Measurements from ENCODE around the gene POLQ.
A peak's percentile ranks its signal among the peaks of the same experiment; 100 is the strongest.
"Not testable (repeated sequence)": the region's sequence is repeated elsewhere in the genome, so short reads cannot be mapped to it uniquely, and the experiment has no call there.

POLQ gene

DNA sequence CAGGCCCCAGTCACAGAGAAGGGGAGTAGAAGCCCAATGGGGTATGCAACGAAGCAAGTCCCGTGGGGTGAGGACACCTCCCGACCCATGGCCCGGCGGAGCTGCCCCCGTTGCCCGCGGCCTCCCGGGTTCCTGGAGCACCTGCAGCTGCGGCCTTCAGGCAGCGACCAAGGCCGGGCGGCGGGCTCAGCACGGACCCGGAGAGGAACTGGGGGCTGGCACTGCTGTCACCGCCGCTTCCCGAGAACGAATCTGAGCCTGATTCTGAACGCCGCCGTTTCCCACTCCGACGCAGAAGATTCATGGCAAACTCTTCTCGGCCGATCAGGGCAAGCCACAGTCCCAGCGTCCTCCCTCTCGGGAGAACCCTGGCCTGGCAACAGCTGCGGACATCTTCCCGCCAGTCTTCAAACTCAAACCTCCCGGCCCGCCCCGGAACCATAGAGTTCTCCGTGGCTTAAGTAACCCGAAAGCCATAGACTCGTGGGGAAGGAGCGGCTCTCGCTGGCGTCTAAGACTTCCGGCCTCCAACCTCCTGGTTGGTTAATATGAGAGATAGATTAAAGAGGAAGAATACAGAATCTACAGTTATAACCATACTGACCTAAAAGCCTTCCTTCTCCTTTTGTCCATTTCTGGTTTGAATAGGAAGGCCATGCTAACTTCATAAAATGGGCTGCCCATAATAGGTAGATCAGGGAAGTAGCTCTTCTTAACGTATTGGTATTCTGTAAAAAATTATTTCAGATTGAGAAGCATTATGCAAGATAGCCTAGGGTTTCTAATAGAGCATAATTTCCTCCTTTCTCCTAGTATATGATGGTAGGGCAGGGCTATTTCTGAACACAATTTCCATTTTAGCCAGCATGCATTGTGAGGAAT lies at the start of gene POLQ:
Gene POLQ, minus strand, starts transcription at position 415 of the 882 bp plus-strand sequence. Its CDS starts 111 bp downstream, at position 304.
- DNase-seq (ENCODE audit: low spot score in 2 of 2), result peak; percentile 74 to 82
- no peaks in the 10 kb centered on the region for H3K9me3 Mint-ChIP-seq
- H3K4me1 Mint-ChIP-seq, result peaks cover 19% of the 10 kb centered on the region
- peaks cover 10% of the 10 kb centered on the region for H3K36me3 Mint-ChIP-seq (ENCODE audit: insufficient read depth)
- peak; percentile 99 for ATAC-seq (replicated peaks; ENCODE audit: extremely low read depth, poor library complexity, severe bottlenecking)
- H3K4me3 Mint-ChIP-seq, result peak within 1 kb of the TSS; percentile 86
- H3K27ac Mint-ChIP-seq (ENCODE audit: low read depth), result peak within 1 kb of the TSS; percentile 83
- no peaks in the 10 kb centered on the region for H3K27me3 Mint-ChIP-seq

DNA sequence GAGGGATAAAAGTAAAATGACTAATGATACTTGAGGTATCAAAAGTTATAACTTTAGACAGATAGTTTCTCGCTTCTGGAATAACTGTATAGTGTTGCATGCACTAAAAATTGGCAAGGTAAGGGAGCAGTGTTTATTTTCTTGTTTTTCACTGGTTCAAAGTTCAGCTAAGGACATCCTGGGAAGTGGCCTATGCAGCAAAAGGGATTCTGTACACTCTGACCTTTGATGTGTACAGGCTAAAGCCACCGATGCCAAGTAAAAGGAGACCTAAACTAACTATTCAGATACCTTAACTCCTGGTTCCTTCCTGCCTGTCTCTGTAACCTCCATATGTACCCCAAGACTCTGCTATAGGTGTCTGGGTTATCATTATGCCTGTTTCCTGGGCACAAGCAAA lies 49.1 kb upstream of the POLQ start:
- Mint-ChIP-seq H3K27me3 (peaks cover 9% of the 10 kb centered on the region), H3K27ac (ENCODE audit: low read depth) (no peak overlapping the region), H3K36me3 (ENCODE audit: insufficient read depth) (no peaks in the 10 kb centered on the region), H3K4me3 (no peak overlapping the region), H3K4me1 (no peaks in the 10 kb centered on the region), H3K9me3 (no peaks in the 10 kb centered on the region)
- DNase-seq (ENCODE audit: low spot score in 2 of 2), result no peak
- no peak for ATAC-seq (replicated peaks; ENCODE audit: extremely low read depth, poor library complexity, severe bottlenecking)

DNA sequence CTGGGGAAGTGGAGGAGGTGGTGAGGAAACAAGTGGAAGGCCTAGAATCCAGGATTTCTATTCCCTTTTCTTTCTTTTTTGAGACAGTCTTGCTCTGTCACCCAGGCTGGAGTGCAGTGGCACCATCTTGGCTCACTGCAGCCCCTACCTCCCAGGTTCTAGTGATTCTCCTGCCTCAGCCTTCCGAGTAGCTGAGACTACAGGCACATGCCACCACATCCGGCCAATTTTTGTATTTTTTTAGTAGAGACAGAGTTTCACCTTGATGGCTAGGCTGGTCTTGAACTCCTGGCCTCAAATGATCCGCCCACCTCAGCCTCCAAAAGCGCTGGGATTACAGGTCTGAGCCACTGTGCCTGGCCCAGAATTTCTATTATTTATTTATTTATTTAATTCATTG lies 48.0 kb upstream of the POLQ start:
- not testable (repeated sequence) for H3K9me3 Mint-ChIP-seq; H3K36me3 Mint-ChIP-seq (ENCODE audit: insufficient read depth); H3K4me3 Mint-ChIP-seq; H3K4me1 Mint-ChIP-seq; H3K27ac Mint-ChIP-seq (ENCODE audit: low read depth); ATAC-seq (replicated peaks; ENCODE audit: extremely low read depth, poor library complexity, severe bottlenecking); DNase-seq (ENCODE audit: low spot score in 2 of 2); H3K27me3 Mint-ChIP-seq

DNA sequence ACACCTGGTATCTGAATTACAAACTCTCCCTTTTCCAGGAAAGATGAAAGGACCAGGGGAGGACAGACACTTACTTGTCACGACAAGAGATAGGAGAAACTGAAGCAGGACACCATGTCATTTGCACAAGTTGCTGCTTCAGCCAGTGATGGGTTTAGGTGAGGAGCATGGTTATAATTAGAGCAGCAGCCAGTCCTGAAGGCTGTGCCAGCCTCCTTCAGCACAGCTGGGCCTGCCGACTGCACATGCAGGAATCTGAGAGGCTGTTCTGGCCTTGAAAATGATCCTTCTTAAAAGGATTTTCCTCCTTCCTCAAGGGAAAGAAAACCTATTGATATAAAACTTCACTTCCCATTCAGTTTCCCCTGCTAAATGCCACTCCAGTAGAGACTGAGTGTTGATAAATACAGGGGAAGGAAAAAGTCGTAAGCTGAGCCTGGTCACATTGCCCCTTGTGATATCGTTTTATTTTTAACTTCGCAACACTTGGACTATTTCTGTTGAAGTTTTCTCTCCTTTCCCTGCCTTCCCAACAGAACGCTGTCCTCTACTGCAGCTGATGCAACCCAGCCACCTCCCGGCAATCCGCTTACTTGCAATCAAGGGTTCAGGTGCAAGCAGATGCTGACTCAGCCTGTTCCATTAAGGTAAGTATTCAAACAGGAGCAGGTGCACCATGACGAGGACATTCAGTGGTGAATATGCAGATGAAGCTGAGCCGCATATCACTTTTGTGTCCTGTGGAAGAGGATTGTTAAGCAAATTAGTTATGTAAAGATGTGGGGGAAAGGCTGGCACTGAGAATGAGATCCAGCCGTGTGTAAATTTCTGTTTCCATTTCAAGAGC lies 47.3 kb upstream of the POLQ start, which contains the start of gene FBXO40:
Gene FBXO40, plus strand, starts transcription at position 524 of the 847 bp plus-strand sequence. CDS start 27,197 bp downstream, outside the sequence.
- DNase-seq (ENCODE audit: low spot score in 2 of 2) (no peak), ATAC-seq (replicated peaks; ENCODE audit: extremely low read depth, poor library complexity, severe bottlenecking) (no peak)
- H3K9me3 Mint-ChIP-seq, result no peaks in the 10 kb centered on the region
- no peaks in the 10 kb centered on the region for H3K4me1 Mint-ChIP-seq
- peaks cover 9% of the 10 kb centered on the region for H3K27me3 Mint-ChIP-seq
- no peak within 1 kb of the TSS for H3K4me3 Mint-ChIP-seq
- no peak within 1 kb of the TSS for H3K27ac Mint-ChIP-seq (ENCODE audit: low read depth)
- H3K36me3 Mint-ChIP-seq (ENCODE audit: insufficient read depth), result no peaks in the 10 kb centered on the region

DNA sequence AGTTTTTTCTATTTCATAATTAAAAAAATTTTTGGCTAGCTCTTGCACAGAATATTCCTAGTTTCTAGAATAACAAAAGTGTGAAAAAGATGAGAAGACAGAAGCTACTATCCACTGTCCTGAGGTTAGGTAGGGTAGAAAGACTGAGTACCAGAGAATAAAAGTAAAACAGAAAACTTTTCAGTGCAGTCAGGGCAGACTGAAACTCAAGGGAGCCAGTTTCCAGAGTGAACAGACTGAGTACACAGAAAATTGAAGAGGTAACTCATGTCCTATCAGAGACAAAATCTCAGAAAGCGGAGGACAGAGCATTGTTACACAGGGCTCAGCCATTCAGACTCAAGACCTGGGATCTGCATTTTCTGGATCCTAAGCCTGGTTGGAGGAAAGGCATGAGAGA lies 38.6 kb upstream of the POLQ start:
- ATAC-seq (replicated peaks; ENCODE audit: extremely low read depth, poor library complexity, severe bottlenecking) (no peak), DNase-seq (ENCODE audit: low spot score in 2 of 2) (no peak)
- Mint-ChIP-seq H3K4me3 (no peak overlapping the region), H3K36me3 (ENCODE audit: insufficient read depth) (no peaks in the 10 kb centered on the region), H3K27ac (ENCODE audit: low read depth) (no peak overlapping the region), H3K4me1 (no peaks in the 10 kb centered on the region), H3K27me3 (peaks cover 36% of the 10 kb centered on the region), H3K9me3 (no peaks in the 10 kb centered on the region)

DNA sequence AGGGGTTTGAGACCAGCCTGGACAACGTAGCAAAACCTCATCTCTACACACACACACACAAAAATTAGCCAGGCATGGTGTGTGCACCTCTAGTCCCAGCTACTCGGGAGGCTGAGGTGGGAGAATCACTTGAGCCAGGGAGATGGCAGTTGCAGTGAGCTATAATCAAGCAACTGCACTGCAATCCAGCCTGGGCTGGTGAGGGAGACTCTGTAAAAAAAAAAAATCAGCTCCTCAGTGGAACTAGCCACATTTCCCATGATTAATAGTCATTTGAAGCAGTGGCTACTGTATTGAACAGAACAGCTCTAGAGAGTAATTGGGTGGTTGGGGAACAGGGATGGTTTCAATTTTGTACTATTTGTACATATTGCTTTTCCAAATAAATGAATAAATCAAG lies 35.9 kb upstream of the POLQ start:
- H3K9me3 Mint-ChIP-seq, result no peaks in the 10 kb centered on the region
- H3K27me3 Mint-ChIP-seq, result peaks cover 34% of the 10 kb centered on the region
- no peaks in the 10 kb centered on the region for H3K4me1 Mint-ChIP-seq
- H3K36me3 Mint-ChIP-seq (ENCODE audit: insufficient read depth), result no peaks in the 10 kb centered on the region
- ATAC-seq (replicated peaks; ENCODE audit: extremely low read depth, poor library complexity, severe bottlenecking) (no peak), DNase-seq (ENCODE audit: low spot score in 2 of 2) (no peak)
- no peak overlapping the region for H3K4me3 Mint-ChIP-seq
- H3K27ac Mint-ChIP-seq (ENCODE audit: low read depth), result no peak overlapping the region

DNA sequence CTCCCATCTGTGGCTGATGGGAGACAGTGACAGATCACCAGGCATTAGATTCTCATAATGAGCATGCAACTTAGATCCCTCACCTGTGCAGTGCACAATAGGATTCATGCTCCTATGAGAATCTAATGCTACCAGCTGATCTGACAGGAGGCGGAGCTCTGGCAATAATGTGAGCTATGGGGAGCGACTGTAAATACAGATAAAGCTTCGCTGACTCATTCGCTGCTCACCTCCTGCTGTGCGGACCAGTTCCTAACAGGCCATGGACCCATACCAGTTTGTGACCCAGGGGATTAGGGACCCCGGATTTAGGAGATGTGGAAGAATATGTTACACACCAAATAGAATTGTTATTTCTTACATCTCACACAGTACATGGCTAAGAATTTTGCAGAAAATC lies 28.7 kb upstream of the POLQ start:
- ATAC-seq (replicated peaks; ENCODE audit: extremely low read depth, poor library complexity, severe bottlenecking), result no peak
- Mint-ChIP-seq H3K4me1 (no peaks in the 10 kb centered on the region), H3K4me3 (no peak overlapping the region), H3K9me3 (no peaks in the 10 kb centered on the region), H3K27me3 (no peaks in the 10 kb centered on the region), H3K27ac (ENCODE audit: low read depth) (no peak overlapping the region), H3K36me3 (ENCODE audit: insufficient read depth) (no peaks in the 10 kb centered on the region)
- no peak for DNase-seq (ENCODE audit: low spot score in 2 of 2)

DNA sequence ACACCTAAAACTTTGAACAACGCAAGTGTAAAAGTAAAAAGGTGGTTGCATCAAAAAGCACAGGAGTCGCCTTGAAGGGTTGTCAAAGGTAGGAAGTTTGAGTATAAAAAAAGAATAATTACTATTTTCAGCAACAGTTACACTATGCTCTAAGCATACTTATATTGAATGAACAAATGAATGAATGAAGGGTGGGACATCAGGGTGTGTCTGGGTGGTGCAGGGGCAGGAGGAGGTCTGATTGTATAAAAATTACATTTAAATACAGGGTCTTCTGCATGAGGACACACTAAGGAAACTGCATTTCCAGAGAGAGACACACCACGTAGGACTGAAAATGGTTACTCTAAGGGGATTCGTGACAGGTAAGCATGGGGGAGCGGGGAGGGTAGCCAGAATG lies 21.9 kb upstream of the POLQ start, which contains the start of gene ARGFX:
Gene ARGFX, plus strand, starts transcription at position 301 of the 400 bp plus-strand sequence. CDS start 2,765 bp downstream, outside the sequence.
- Mint-ChIP-seq H3K36me3 (ENCODE audit: insufficient read depth) (no peaks in the 10 kb centered on the region), H3K9me3 (no peaks in the 10 kb centered on the region), H3K27ac (ENCODE audit: low read depth) (no peak within 1 kb of the TSS), H3K27me3 (peaks cover 6% of the 10 kb centered on the region), H3K4me3 (no peak within 1 kb of the TSS), H3K4me1 (no peaks in the 10 kb centered on the region)
- ATAC-seq (replicated peaks; ENCODE audit: extremely low read depth, poor library complexity, severe bottlenecking), result no peak
- no peak for DNase-seq (ENCODE audit: low spot score in 2 of 2)

DNA sequence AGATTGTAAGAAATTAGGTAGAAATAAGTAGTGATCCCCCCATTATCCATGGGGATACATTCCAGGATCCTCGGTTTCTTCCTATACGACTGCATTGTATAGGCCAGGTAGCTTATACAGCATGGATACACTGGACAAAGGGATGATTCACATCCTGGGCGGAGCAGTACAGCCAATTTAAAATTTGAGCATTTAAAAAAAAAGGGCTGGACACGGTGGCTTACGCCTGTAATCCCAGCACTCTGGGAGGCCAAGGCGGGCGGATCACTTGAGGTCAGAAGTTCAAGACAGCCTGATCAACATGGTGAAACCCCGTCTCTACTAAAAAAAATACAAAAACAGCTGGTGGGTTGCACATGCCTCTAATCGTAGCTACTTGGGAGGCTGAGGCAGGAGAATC lies 21.0 kb upstream of the POLQ start:
- H3K4me1 Mint-ChIP-seq, result no peaks in the 10 kb centered on the region
- H3K27ac Mint-ChIP-seq (ENCODE audit: low read depth), result no peak overlapping the region
- no peak for ATAC-seq (replicated peaks; ENCODE audit: extremely low read depth, poor library complexity, severe bottlenecking)
- no peak overlapping the region for H3K4me3 Mint-ChIP-seq
- no peaks in the 10 kb centered on the region for H3K36me3 Mint-ChIP-seq (ENCODE audit: insufficient read depth)
- H3K27me3 Mint-ChIP-seq, result peaks cover 15% of the 10 kb centered on the region
- H3K9me3 Mint-ChIP-seq, result no peaks in the 10 kb centered on the region
- DNase-seq (ENCODE audit: low spot score in 2 of 2), result no peak

DNA sequence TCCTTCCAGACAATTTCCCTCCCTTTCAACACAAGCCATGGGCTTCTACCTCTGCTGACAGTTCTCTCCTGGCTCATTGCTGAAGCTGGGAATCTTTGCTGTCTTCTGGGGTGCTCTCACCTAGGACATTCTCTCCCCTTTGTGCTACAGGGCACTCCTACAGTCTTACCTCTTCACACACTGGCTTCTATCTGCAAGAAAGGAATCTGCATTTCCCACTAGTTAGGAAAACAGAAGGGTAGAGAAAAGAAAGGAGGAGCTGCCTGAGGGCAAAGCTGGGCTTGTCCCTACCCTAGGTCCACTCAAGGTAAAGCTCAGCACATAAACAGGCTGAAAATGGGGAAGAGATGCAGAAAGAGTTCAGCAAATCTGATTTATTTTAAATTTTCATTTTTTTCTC lies 16.4 kb upstream of the POLQ start:
- ATAC-seq (replicated peaks; ENCODE audit: extremely low read depth, poor library complexity, severe bottlenecking), result no peak
- no peak for DNase-seq (ENCODE audit: low spot score in 2 of 2)
- Mint-ChIP-seq H3K27me3 (peaks cover 34% of the 10 kb centered on the region), H3K4me1 (no peaks in the 10 kb centered on the region), H3K4me3 (no peak overlapping the region), H3K27ac (ENCODE audit: low read depth) (no peak overlapping the region), H3K36me3 (ENCODE audit: insufficient read depth) (no peaks in the 10 kb centered on the region), H3K9me3 (no peaks in the 10 kb centered on the region)

DNA sequence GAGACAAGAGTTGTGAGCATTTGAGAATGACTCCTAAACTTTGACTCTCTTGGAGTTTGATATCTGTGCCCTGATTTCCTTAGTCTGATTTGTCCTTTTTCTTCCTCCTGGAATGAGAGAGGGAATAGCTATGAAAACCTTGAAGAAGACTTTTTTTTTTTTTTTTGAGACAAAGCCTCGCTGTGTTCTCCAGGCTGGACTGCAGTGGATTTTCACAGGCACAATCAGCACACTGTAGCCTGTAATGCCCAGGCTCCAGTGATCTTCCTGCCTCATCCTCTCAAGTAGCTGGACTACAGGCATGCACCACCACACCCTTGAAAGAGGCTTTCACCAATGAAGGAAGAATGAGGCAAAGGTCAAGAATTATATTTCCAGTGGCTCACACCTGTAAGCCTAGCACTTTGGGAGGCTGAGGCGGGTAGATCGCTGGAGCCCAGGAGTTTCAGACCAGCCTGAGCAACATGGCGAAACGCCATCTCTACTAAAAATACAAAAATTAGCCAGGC lies 11.7 kb upstream of the POLQ start:
- Mint-ChIP-seq H3K36me3 (ENCODE audit: insufficient read depth) (no peaks in the 10 kb centered on the region), H3K4me1 (no peaks in the 10 kb centered on the region), H3K27me3 (peaks cover 26% of the 10 kb centered on the region), H3K4me3 (no peak overlapping the region), H3K27ac (ENCODE audit: low read depth) (no peak overlapping the region), H3K9me3 (no peaks in the 10 kb centered on the region)
- DNase-seq (ENCODE audit: low spot score in 2 of 2), result no peak
- ATAC-seq (replicated peaks; ENCODE audit: extremely low read depth, poor library complexity, severe bottlenecking), result no peak

DNA sequence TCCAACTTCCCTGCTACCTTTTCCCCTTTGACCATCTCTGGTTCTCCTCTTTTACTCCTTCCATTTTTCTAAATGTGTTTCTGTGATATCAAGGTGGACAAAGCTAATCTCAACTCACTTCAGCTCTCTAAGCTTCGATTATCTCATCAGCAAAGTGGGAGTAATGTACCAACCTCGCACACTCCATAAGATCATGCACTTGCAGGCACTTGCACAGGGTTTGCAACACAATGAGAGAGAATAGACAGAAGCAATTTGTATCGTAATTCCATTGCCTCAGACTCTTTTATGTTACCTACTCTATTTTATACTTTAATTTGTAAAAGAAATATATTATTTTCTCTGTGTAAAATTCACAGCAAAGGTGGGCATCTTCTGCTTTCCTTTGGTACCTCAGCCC lies 7.0 kb upstream of the POLQ start:
- Mint-ChIP-seq H3K27me3 (no peaks in the 10 kb centered on the region), H3K4me3 (no peak overlapping the region), H3K9me3 (no peaks in the 10 kb centered on the region), H3K27ac (ENCODE audit: low read depth) (no peak overlapping the region), H3K36me3 (ENCODE audit: insufficient read depth) (peaks cover 3% of the 10 kb centered on the region), H3K4me1 (no peaks in the 10 kb centered on the region)
- ATAC-seq (replicated peaks; ENCODE audit: extremely low read depth, poor library complexity, severe bottlenecking) (no peak), DNase-seq (ENCODE audit: low spot score in 2 of 2) (no peak)
